Activated CD8-positive, alpha-beta memory T cell treated with anti-CD3 and anti-CD28 coated beads for 4 hours (primary cell): ENCODE measurements around the gene ADAMTS12.

Experiments
- DNase-seq, 2 donors: peaks; one replicate each; pipeline ENCODE4 v3.0.0-alpha.2; 2020; ENCODE audit warnings: low read depth in 2 of 2

The ADAMTS12 gene

GRCh38 chr5:33842456-33842855, 49.3 kb downstream of the ADAMTS12 start:
- no peak for DNase-seq

- DNase-seq: no peak
These were observed 49.9 kb downstream of the ADAMTS12 start for GRCh38 chr5:33841891-33842290.

- no peak for DNase-seq
These were observed 50.8 kb downstream of the ADAMTS12 start for GRCh38 chr5:33840927-33841547.

- no peak for DNase-seq
These were observed 54.5 kb downstream of the ADAMTS12 start for GRCh38 chr5:33837301-33837700.

GRCh38 chr5:33834334-33834733, 57.5 kb downstream of the ADAMTS12 start:
- no peak for DNase-seq

- no peak for DNase-seq
These were observed 58.6 kb downstream of the ADAMTS12 start for GRCh38 chr5:33833237-33833575.

GRCh38 chr5:33832404-33833236, 59.2 kb downstream of the ADAMTS12 start:
- no peak for DNase-seq

- DNase-seq: no peak
These were observed 60.7 kb downstream of the ADAMTS12 start for GRCh38 chr5:33831041-33831440.

- DNase-seq: no peak
These were observed 62.4 kb downstream of the ADAMTS12 start for GRCh38 chr5:33829430-33829829.

- no peak for DNase-seq
These were observed 63.0 kb downstream of the ADAMTS12 start for GRCh38 chr5:33828626-33829308.

- DNase-seq: no peak
These were observed 63.9 kb downstream of the ADAMTS12 start for GRCh38 chr5:33827885-33828284.

GRCh38 chr5:33827018-33827707, 64.6 kb downstream of the ADAMTS12 start:
- DNase-seq: no peak

GRCh38 chr5:33824516-33825195, 67.1 kb downstream of the ADAMTS12 start:
- no peak for DNase-seq

GRCh38 chr5:33817301-33817700, 74.5 kb downstream of the ADAMTS12 start:
- DNase-seq: no peak

- no peak for DNase-seq
These were observed 75.0 kb downstream of the ADAMTS12 start for GRCh38 chr5:33816791-33817190.

- no peak for DNase-seq
These were observed 79.0 kb downstream of the ADAMTS12 start for GRCh38 chr5:33812746-33813145.

- DNase-seq: no peak
These were observed 81.2 kb downstream of the ADAMTS12 start for GRCh38 chr5:33810491-33811120.

- DNase-seq: no peak
These were observed 81.9 kb downstream of the ADAMTS12 start for GRCh38 chr5:33809936-33810335.

GRCh38 chr5:33808699-33809098, 83.1 kb downstream of the ADAMTS12 start:
- no peak for DNase-seq

GRCh38 chr5:33807771-33808170, 84.0 kb downstream of the ADAMTS12 start:
- no peak for DNase-seq

GRCh38 chr5:33806738-33807442, 84.9 kb downstream of the ADAMTS12 start:
- DNase-seq: no peak
